Measurements from ENCODE around the gene MAP1LC3B2.

DNA sequence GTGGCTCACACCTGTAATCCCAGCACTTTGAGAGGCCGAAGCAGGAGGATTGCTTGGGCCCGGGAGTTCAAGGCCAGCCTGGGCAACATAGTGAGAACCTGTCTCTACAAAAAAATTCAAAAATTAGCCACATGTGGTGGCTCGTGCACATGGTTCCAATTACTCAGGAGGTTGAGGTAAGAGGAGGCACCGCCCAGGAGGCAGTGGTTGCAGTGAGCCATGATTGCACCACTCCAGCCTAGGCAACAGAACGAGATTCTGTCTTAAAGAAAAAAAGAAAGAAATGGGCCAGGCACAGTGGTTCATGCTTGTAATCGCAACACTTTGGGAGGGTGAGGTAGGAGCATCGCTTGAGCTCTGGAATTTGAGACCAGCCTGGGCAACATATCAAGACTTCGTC is 33.5 kb downstream of the MAP1LC3B2 start:
- TF ChIP-seq CTCF (IDR thresholded peaks at IDR 0.05) = no peak
- no peak for TF ChIP-seq POLR2AphosphoS5 (IDR thresholded peaks at IDR 0.05)
- TF ChIP-seq EP300 (IDR thresholded peaks at IDR 0.05) = no peak
- TF ChIP-seq POLR2A (IDR thresholded peaks at IDR 0.05) = no peak

All from stomach (tissue), 4 donors.